ENCODE measurements around the gene ZNF627. TPM values are rescaled to one million over a fixed set of nuclear protein-coding genes. Genes with fewer than 3 reads are reported as not detected.

The ZNF627 gene
- total RNA-seq, 1 donor from 2014 or later: 33.6 TPM

- Mint-ChIP-seq H3K9me3 (ENCODE audit: low read depth) (peaks cover 54% of the 10 kb centered on the region), H3K36me3 (ENCODE audit: insufficient read depth) (peaks cover 78% of the 10 kb centered on the region), H3K27me3 (no peaks in the 10 kb centered on the region), H3K4me3 (ENCODE audit: low read depth) (no peak overlapping the region), H3K27ac (no peak overlapping the region), H3K4me1 (ENCODE audit: low read depth) (no peaks in the 10 kb centered on the region)
- no peak for TF ChIP-seq CTCF (IDR thresholded peaks at IDR 0.05; ENCODE audit: unreplicated experiment)
- no peak for DNase-seq (ENCODE audit: low spot score, unreplicated experiment)
These were observed 53.8 kb downstream of the ZNF627 start for GRCh38 chr19:11651062-11651461.

GRCh38 chr19:11652056-11652455, 54.8 kb downstream of the ZNF627 start:
- DNase-seq (ENCODE audit: low spot score, unreplicated experiment): no peak
- peaks cover 77% of the 10 kb centered on the region for H3K36me3 Mint-ChIP-seq (ENCODE audit: insufficient read depth)
- H3K4me3 Mint-ChIP-seq (ENCODE audit: low read depth): no peak overlapping the region
- peak overlapping the region; percentile 53 for H3K27ac Mint-ChIP-seq
- no peak for TF ChIP-seq CTCF (IDR thresholded peaks at IDR 0.05; ENCODE audit: unreplicated experiment)
- peaks cover 55% of the 10 kb centered on the region for H3K9me3 Mint-ChIP-seq (ENCODE audit: low read depth)
- H3K4me1 Mint-ChIP-seq (ENCODE audit: low read depth): no peaks in the 10 kb centered on the region
- H3K27me3 Mint-ChIP-seq: no peaks in the 10 kb centered on the region

- H3K4me1 Mint-ChIP-seq (ENCODE audit: low read depth): no peaks in the 10 kb centered on the region
- H3K4me3 Mint-ChIP-seq (ENCODE audit: low read depth): no peak overlapping the region
- H3K36me3 Mint-ChIP-seq (ENCODE audit: insufficient read depth): peaks cover 75% of the 10 kb centered on the region
- no peak for TF ChIP-seq CTCF (IDR thresholded peaks at IDR 0.05; ENCODE audit: unreplicated experiment)
- H3K27me3 Mint-ChIP-seq: no peaks in the 10 kb centered on the region
- no peak for DNase-seq (ENCODE audit: low spot score, unreplicated experiment)
- peaks cover 53% of the 10 kb centered on the region for H3K9me3 Mint-ChIP-seq (ENCODE audit: low read depth)
- peak overlapping the region; percentile 53 for H3K27ac Mint-ChIP-seq
These were observed 55.2 kb downstream of the ZNF627 start for GRCh38 chr19:11652492-11652891.

GRCh38 chr19:11656535-11656934, 59.3 kb downstream of the ZNF627 start:
- TF ChIP-seq CTCF (IDR thresholded peaks at IDR 0.05; ENCODE audit: unreplicated experiment): no peak
- Mint-ChIP-seq H3K4me1 (ENCODE audit: low read depth) (no peaks in the 10 kb centered on the region), H3K36me3 (ENCODE audit: insufficient read depth) (peaks cover 63% of the 10 kb centered on the region), H3K27ac (no peak overlapping the region), H3K27me3 (no peaks in the 10 kb centered on the region), H3K9me3 (ENCODE audit: low read depth) (peaks cover 51% of the 10 kb centered on the region), H3K4me3 (ENCODE audit: low read depth) (no peak overlapping the region)
- DNase-seq (ENCODE audit: low spot score, unreplicated experiment): no peak

GRCh38 chr19:11657307-11657706, 60.0 kb downstream of the ZNF627 start:
- Mint-ChIP-seq H3K4me3 (ENCODE audit: low read depth) (no peak overlapping the region), H3K27me3 (no peaks in the 10 kb centered on the region), H3K27ac (no peak overlapping the region), H3K36me3 (ENCODE audit: insufficient read depth) (peaks cover 59% of the 10 kb centered on the region), H3K4me1 (ENCODE audit: low read depth) (no peaks in the 10 kb centered on the region), H3K9me3 (ENCODE audit: low read depth) (peaks cover 44% of the 10 kb centered on the region)
- no peak for TF ChIP-seq CTCF (IDR thresholded peaks at IDR 0.05; ENCODE audit: unreplicated experiment)
- DNase-seq (ENCODE audit: low spot score, unreplicated experiment): no peak

Measured in progenitor cell of endocrine pancreas (in vitro differentiated cells).